Transverse colon (tissue), 4 donors: Measurements from ENCODE around the gene ELMO3. TPM values are rescaled to one million over a fixed set of nuclear protein-coding genes. Genes with fewer than 3 reads are reported as not detected.

Source experiments
- DNase-seq: peaks from one replicate; pipeline ENCODE4 v3.0.0-alpha.2; 2019
- H3K27ac ChIP-seq, 4 donors: fragments of 200-600 bp; sonication (generic); 2 replicates each; pipeline ENCODE4 v1.5.1; 2016 to 2018; ENCODE audit warnings: inconsistent platforms in 4 of 4
- H3K27me3 ChIP-seq: fragments of 200-600 bp; sonication (generic); 2 replicates; pipeline ENCODE4 v1.5.1; 2017; ENCODE audit warnings: inconsistent platforms
- H3K36me3 ChIP-seq, 4 donors: fragments of 200-600 bp; sonication (generic); 2 replicates each; pipeline ENCODE4 v1.5.1; 2017 to 2019; ENCODE audit warnings: inconsistent platforms in 4 of 4
- H3K4me1 ChIP-seq, 4 donors: fragments of 200-600 bp; sonication (generic); 2 replicates each; pipeline ENCODE4 v1.5.1; 2017 to 2020; ENCODE audit warnings: inconsistent platforms in 4 of 4
- H3K4me3 ChIP-seq, 4 donors: fragments of 200-600 bp; sonication (generic); 1 replicate in 1 of 4; 2 replicates in 3 of 4; pipeline versions ENCODE4 v1.5.1 to v1.6.1; 2017 to 2019; ENCODE audit warnings: inconsistent platforms in 4 of 4
- H3K9me3 ChIP-seq, 2 donors: fragments of 200-600 bp; sonication (generic); 2 replicates each; pipeline ENCODE4 v1.5.1; 2017 to 2019; ENCODE audit warnings: inconsistent platforms in 2 of 2
- EP300 ChIP-seq: sonication (generic); formaldehyde crosslinking; IDR thresholded peaks from one replicate; pipeline ENCODE4 v1.6.1; 2017; ENCODE audit warnings: antibody characterized with exemption, low read depth
- POLR2A ChIP-seq: fragments of 450-650 bp; IDR thresholded peaks from one replicate; pipeline ENCODE4 v1.6.1; 2016; ENCODE audit warnings: antibody characterized with exemption, mild to moderate bottlenecking, moderate library complexity
- POLR2AphosphoS5 ChIP-seq, 3 donors: sonication (generic); formaldehyde crosslinking; IDR thresholded peaks; one replicate each; pipeline ENCODE4 v1.6.1; 2016; ENCODE audit warnings: antibody characterized with exemption in 3 of 3
- WGBS, 2 donors: methylation state at CpG; one replicate each; pipeline ENCODE4 v1.1.5; 2018; ENCODE audit warnings: low coverage in 1 of 2; 5-methylcytosine and 5-hydroxymethylcytosine counted together
- in situ Hi-C, 4 donors: fragments of 200-750 bp; cut with MboI; loops; one replicate each; pipeline versions ENCODE4 v1.15.0 to v1.15.1; 2017; ENCODE audit warnings: low sequenced_read_pairs in 3 of 4, low pct_ligation_motif_present in 1 of 4, low pct_unique_long_range_greater_than_20kb in 1 of 4
- intact Hi-C: fragments of 100-400 bp; cut with DNase I; formaldehyde crosslinking; loops from one replicate; pipeline ENCODE4 v1.15.1; 2023; ENCODE audit warnings: low total_unique reads
- total RNA-seq, 4 donors: library from RNA; depleted of rRNA; stranded (reverse); fragments of >200 nt; gene quantifications; one replicate each; pipeline ENCODE4 v1.1.0, GENCODE V29; 2016
- TF ChIP-seq, protein P1 (sequence below), 5 experiments: fragments of 200-600 bp in 3 of 5; fragments of 450-650 bp in 2 of 5; sonication (generic) in 3 of 5; IDR thresholded peaks; 1 replicate in 2 of 5; 2 replicates in 3 of 5; pipeline ENCODE4 v1.5.1; 2016 to 2017; ENCODE audit warnings: antibody characterized with exemption in 5 of 5, inconsistent platforms in 3 of 5, mild to moderate bottlenecking in 2 of 5, moderate library complexity in 1 of 5

Gene ELMO3
- total RNA-seq, 4 donors from 2014 or later, result 61.0 to 91.5 (median 77.7) TPM

DNA sequence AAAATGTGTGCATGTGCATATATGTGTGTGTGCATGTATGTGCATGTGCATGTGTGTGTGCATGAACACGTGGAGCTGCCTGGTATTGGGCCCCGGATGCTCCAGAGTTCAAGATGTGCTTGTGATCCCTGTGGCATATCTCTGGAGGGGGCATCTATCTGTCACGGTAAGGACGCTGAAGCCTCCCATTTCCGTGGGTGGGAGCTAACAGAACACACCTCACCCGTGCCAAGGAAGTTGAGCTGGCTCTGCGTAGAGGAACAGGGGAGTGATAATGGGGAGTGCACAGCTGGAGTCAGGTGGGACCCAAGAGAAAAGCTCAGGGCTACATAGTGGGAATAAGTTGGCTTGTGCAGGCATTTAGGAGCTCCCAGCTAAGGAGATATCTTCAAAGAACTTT lies 12.7 kb downstream of the ELMO3 start:
- 80 to 83% methylated on average over 1 to 7 of the region's 7 CpGs for WGBS, 2 donors
- in situ Hi-C loops (no loop called here), intact Hi-C loops (no loop called here)
- H3K4me3 ChIP-seq, result no peak overlapping the region
- H3K27me3 ChIP-seq, result no peaks in the 10 kb centered on the region
- H3K27ac ChIP-seq, result no peak overlapping the region
- H3K9me3 ChIP-seq, result no peaks in the 10 kb centered on the region
- no peaks in the 10 kb centered on the region for H3K36me3 ChIP-seq
- no peak for TF ChIP-seq POLR2AphosphoS5 (IDR thresholded peaks at IDR 0.05)
- TF ChIP-seq POLR2A, result no peak
- TF ChIP-seq, protein P1, sequence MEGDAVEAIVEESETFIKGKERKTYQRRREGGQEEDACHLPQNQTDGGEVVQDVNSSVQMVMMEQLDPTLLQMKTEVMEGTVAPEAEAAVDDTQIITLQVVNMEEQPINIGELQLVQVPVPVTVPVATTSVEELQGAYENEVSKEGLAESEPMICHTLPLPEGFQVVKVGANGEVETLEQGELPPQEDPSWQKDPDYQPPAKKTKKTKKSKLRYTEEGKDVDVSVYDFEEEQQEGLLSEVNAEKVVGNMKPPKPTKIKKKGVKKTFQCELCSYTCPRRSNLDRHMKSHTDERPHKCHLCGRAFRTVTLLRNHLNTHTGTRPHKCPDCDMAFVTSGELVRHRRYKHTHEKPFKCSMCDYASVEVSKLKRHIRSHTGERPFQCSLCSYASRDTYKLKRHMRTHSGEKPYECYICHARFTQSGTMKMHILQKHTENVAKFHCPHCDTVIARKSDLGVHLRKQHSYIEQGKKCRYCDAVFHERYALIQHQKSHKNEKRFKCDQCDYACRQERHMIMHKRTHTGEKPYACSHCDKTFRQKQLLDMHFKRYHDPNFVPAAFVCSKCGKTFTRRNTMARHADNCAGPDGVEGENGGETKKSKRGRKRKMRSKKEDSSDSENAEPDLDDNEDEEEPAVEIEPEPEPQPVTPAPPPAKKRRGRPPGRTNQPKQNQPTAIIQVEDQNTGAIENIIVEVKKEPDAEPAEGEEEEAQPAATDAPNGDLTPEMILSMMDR (IDR thresholded peaks at IDR 0.05), result no peak
- no peak for TF ChIP-seq EP300
- DNase-seq, result no peak
- H3K4me1 ChIP-seq, result no peaks in the 10 kb centered on the region

DNA sequence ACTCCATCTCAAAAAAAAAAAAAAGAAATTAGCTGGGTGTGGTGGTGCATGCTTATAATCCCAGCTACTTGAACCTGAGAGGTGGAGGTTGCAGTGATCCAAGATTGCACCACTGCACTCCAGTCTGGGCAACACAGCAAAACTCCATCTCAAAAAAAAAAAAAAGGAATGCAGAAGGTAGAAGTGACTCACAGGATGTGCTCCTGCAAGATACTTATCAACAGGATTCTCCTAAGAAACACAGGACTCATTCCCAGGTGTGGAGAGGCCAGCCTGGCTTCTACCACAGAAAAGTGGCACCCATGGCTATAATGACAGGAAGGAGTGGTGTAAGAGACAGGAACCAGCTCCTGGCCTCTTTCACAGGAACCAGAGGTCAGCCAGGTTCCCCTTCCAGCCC lies 13.8 kb downstream of the ELMO3 start:
- intact Hi-C loops, result no loop called here
- in situ Hi-C loops, result no loop called here
- no peak overlapping the region for H3K27ac ChIP-seq

DNA sequence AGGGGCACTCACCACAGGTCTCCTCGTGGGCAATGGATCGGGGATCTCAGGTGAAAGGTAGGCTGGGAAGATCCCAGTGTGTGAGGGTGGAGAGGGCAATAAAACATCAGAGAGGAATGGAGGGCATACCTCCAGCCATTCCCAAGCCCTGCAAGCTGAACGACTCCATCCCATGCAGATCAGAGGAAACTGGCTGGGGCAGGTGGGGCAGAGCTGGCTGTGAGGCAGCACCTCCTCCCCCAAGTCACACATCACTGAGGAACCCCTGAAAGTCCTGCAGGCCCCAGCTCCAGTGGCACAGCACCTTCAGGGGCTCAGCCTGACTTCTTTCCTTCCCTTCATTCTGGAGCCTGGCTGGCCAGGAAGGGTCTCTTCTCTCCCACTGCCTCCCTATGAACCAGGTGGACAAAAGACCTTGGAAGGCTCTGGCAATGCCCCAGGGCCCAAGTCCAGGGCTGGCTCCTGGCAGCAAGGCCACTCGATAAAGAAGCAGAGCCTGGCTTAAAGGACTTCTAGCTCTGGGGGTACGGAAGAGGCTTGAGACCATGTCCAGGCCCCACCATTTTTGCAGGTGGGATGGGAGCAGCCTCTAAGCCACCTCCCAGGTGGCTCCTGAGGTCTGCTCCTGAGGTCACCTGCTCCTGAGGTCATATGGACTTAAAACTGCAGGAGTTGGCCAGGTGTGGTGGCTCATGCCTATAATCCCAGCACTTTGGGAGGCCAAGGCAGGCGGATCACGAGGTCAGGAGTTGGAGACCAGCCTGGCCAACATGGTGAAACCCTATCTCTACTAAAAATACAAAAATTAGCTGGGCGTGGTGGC lies 14.5 kb downstream of the ELMO3 start:
- DNase-seq, result no peak
- no peaks in the 10 kb centered on the region for H3K36me3 ChIP-seq
- TF ChIP-seq POLR2AphosphoS5 (IDR thresholded peaks at IDR 0.05) (no peak), POLR2A (no peak), EP300 (no peak)
- TF ChIP-seq, protein P1 (IDR thresholded peaks at IDR 0.05), result no peak
- H3K9me3 ChIP-seq, result no peaks in the 10 kb centered on the region
- in situ Hi-C loops, result no loop called here
- no peak overlapping the region for H3K4me3 ChIP-seq
- intact Hi-C loops, result no loop called here
- no peaks in the 10 kb centered on the region for H3K4me1 ChIP-seq
- H3K27me3 ChIP-seq, result no peaks in the 10 kb centered on the region
- 80% methylated on average over 8 of the region's 8 CpGs; no CpG with 5 or more reads in 1 of the 2 donors for WGBS, 2 donors
- no peak overlapping the region for H3K27ac ChIP-seq

More for the DNA sequence above, 13.8 kb downstream of the ELMO3 start:
- no peak for TF ChIP-seq EP300
- no peak for TF ChIP-seq POLR2A
- TF ChIP-seq POLR2AphosphoS5 (IDR thresholded peaks at IDR 0.05), result no peak
- TF ChIP-seq, protein P1 (IDR thresholded peaks at IDR 0.05), result no peak
- DNase-seq, result no peak
- H3K4me1 ChIP-seq, result no peaks in the 10 kb centered on the region
- H3K36me3 ChIP-seq, result no peaks in the 10 kb centered on the region
- no peaks in the 10 kb centered on the region for H3K27me3 ChIP-seq
- no peak overlapping the region for H3K4me3 ChIP-seq
- no peaks in the 10 kb centered on the region for H3K9me3 ChIP-seq

DNA sequence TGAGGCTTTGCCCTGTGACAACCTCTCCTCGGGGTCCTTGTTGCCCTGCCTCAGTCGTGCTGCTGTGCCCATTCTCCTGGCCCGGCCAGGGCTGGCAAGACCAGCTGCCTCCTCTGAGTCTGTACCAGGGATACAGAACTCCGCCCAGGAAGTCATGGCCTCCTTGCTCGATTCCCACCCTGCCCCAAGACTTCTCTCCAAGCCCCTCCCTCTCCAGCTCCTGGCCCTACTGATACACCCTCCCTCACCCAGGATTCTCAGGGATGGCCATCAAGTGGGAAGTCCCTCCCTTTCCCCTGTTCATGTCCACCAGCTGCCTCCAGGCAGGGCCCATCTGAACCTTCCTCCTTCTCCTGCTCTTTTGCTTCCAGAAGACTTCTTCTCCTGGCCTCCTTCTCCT lies 16.8 kb downstream of the ELMO3 start:
- H3K4me1 ChIP-seq, result no peaks in the 10 kb centered on the region
- no peak for DNase-seq
- H3K9me3 ChIP-seq, result no peaks in the 10 kb centered on the region
- H3K27ac ChIP-seq, result no peak overlapping the region
- H3K4me3 ChIP-seq, result no peak overlapping the region
- H3K36me3 ChIP-seq, result no peaks in the 10 kb centered on the region
- no peaks in the 10 kb centered on the region for H3K27me3 ChIP-seq
- in situ Hi-C loops (no loop called here), intact Hi-C loops (no loop called here)
- WGBS, 2 donors, result 72% methylated on average over 5 of the region's 5 CpGs; no CpG with 5 or more reads in 1 of the 2 donors
- TF ChIP-seq, protein P1 (IDR thresholded peaks at IDR 0.05), result no peak
